Activated CD4-positive, alpha-beta T cell treated with anti-CD3 and anti-CD28 coated beads, Interleukin-10, Interleukin-2, amounts not matched to agents 100 ng/mL and 50 ng/mL, durations not matched to agents 16 hours and 8 hours (primary cell): ENCODE data around the gene EML4.
"Not testable (repeated sequence)": the region's sequence is repeated elsewhere in the genome, so short reads cannot be mapped to it uniquely, and the experiment has no call there.

Experiments
- DNase-seq: peaks from one replicate; pipeline ENCODE4 v3.0.0-alpha.2; 2020

EML4 gene

GRCh38 chr2:42338567-42339190 lies 169.5 kb downstream of the EML4 start:
- DNase-seq: no peak

GRCh38 chr2:42339191-42339912 lies 170.2 kb downstream of the EML4 start:
- no peak for DNase-seq

GRCh38 chr2:42340045-42340937 lies 171.1 kb downstream of the EML4 start:
- no peak for DNase-seq

GRCh38 chr2:42340938-42341636 lies 171.9 kb downstream of the EML4 start:
- no peak for DNase-seq

GRCh38 chr2:42342061-42342794 lies 173.1 kb downstream of the EML4 start:
- peak; percentile 53 for DNase-seq

GRCh38 chr2:42342795-42343241 lies 173.7 kb downstream of the EML4 start:
- DNase-seq: no peak

GRCh38 chr2:42345986-42346385 lies 176.8 kb downstream of the EML4 start:
- DNase-seq: no peak

- DNase-seq: not testable (repeated sequence)
These were observed 177.7 kb downstream of the EML4 start for GRCh38 chr2:42346856-42347255.

- not testable (repeated sequence) for DNase-seq
These were observed 178.4 kb downstream of the EML4 start for GRCh38 chr2:42347518-42347917.

- DNase-seq: no peak
These were observed 179.1 kb downstream of the EML4 start for GRCh38 chr2:42348113-42348805.

GRCh38 chr2:42350434-42351063 lies 181.4 kb downstream of the EML4 start:
- no peak for DNase-seq

- no peak for DNase-seq
These were observed 182.7 kb downstream of the EML4 start for GRCh38 chr2:42351864-42352263.

GRCh38 chr2:42353792-42354429 lies 184.8 kb downstream of the EML4 start:
- DNase-seq: peak; percentile 40

GRCh38 chr2:42359304-42359964 lies 190.3 kb downstream of the EML4 start:
- DNase-seq: peak; percentile 51

GRCh38 chr2:42359965-42360483 lies 190.9 kb downstream of the EML4 start:
- peak; percentile 58 for DNase-seq

GRCh38 chr2:42360493-42360889 lies 191.3 kb downstream of the EML4 start:
- DNase-seq: no peak

- peak; percentile 98 for DNase-seq
These were observed 192.0 kb downstream of the EML4 start, which contains the start of gene COX7A2L for GRCh38 chr2:42360890-42361727. Gene COX7A2L, minus strand, starts transcription at chr2:42361217. Its CDS starts 56 bp downstream, at chr2:42361161.

GRCh38 chr2:42361728-42362283 lies 192.7 kb downstream of the EML4 start:
- no peak for DNase-seq
